Stimulated activated CD8-positive, alpha-beta memory T cell treated with anti-CD3 and anti-CD28 coated beads, Interleukin-7, amount 100 ng/mL, for 48 hours (primary cell): ENCODE measurements around the gene IMMP2L.
A peak's percentile ranks its signal among the peaks of the same experiment; 100 is the strongest.

Experiments used
- DNase-seq, 2 donors: peaks; one replicate each; pipeline ENCODE4 v3.0.0-alpha.2; 2020; ENCODE audit warnings: low read depth in 1 of 2; ENCODE audit errors: extremely low read depth in 1 of 2

Gene IMMP2L

GRCh38 chr7:111180338-111180737 is 382.0 kb downstream of the IMMP2L start:
- DNase-seq = no peak

GRCh38 chr7:111175908-111176441 is 386.3 kb downstream of the IMMP2L start:
- DNase-seq = no peak

- no peak for DNase-seq
Observed at GRCh38 chr7:111174510-111174909, 387.8 kb downstream of the IMMP2L start.

- no peak for DNase-seq
Observed at GRCh38 chr7:111173990-111174389, 388.3 kb downstream of the IMMP2L start.

- no peak for DNase-seq
Observed at GRCh38 chr7:111173528-111173927, 388.8 kb downstream of the IMMP2L start.

GRCh38 chr7:111172564-111173257 is 389.6 kb downstream of the IMMP2L start:
- no peak for DNase-seq

- no peak for DNase-seq
Observed at GRCh38 chr7:111168182-111168581, 394.1 kb downstream of the IMMP2L start.

GRCh38 chr7:111164442-111164841 is 397.9 kb downstream of the IMMP2L start:
- DNase-seq = no peak

GRCh38 chr7:111162692-111163091 is 399.6 kb downstream of the IMMP2L start:
- no peak for DNase-seq

GRCh38 chr7:111160297-111160696 is 402.0 kb downstream of the IMMP2L start:
- DNase-seq = no peak

GRCh38 chr7:111159426-111159825 is 402.9 kb downstream of the IMMP2L start:
- DNase-seq = no peak

GRCh38 chr7:111150709-111151108 is 411.6 kb downstream of the IMMP2L start:
- no peak for DNase-seq

GRCh38 chr7:111147708-111148533 is 414.4 kb downstream of the IMMP2L start:
- no peak for DNase-seq

- DNase-seq = no peak
Observed at GRCh38 chr7:111146136-111146535, 416.2 kb downstream of the IMMP2L start.

- DNase-seq = no peak
Observed at GRCh38 chr7:111145472-111145871, 416.8 kb downstream of the IMMP2L start.

- DNase-seq = no peak
Observed at GRCh38 chr7:111140091-111140865, 422.0 kb downstream of the IMMP2L start.

GRCh38 chr7:111138586-111138985 is 423.7 kb downstream of the IMMP2L start:
- DNase-seq = no peak

GRCh38 chr7:111138193-111138569 is 424.1 kb downstream of the IMMP2L start:
- DNase-seq = peak in 1 of 2 donors; percentile 65

GRCh38 chr7:111137296-111138192 is 424.7 kb downstream of the IMMP2L start:
- DNase-seq = peak in 1 of 2 donors; percentile 24

- DNase-seq = no peak
Observed at GRCh38 chr7:111132833-111133232, 429.5 kb downstream of the IMMP2L start.
